Osteocyte (in vitro differentiated cells): ENCODE results near the gene UBASH3A. TPM values are rescaled to one million over a fixed set of nuclear protein-coding genes. Genes with fewer than 3 reads are reported as not detected.

Source experiments
- DNase-seq: peaks from one replicate; pipeline ENCODE4 v3.0.0; 2021; ENCODE audit warnings: mixed read lengths; ENCODE audit not compliant: unreplicated experiment; ENCODE audit errors: extremely low spot score
- H3K27ac Mint-ChIP-seq: one replicate; pipeline ENCODE4 v1.8.0; 2021; ENCODE audit warnings: mild to moderate bottlenecking, mixed read lengths; ENCODE audit not compliant: unreplicated experiment
- H3K27me3 Mint-ChIP-seq: one replicate; pipeline ENCODE4 v1.8.0; 2021; ENCODE audit warnings: mixed read lengths; ENCODE audit not compliant: unreplicated experiment
- H3K36me3 Mint-ChIP-seq: one replicate; pipeline ENCODE4 v1.8.0; 2021; ENCODE audit warnings: mixed read lengths; ENCODE audit not compliant: unreplicated experiment
- H3K4me1 Mint-ChIP-seq: one replicate; pipeline ENCODE4 v1.8.0; 2021; ENCODE audit warnings: mixed read lengths; ENCODE audit not compliant: unreplicated experiment
- H3K4me3 Mint-ChIP-seq: one replicate; pipeline ENCODE4 v1.8.0; 2021; ENCODE audit warnings: mild to moderate bottlenecking, moderate library complexity, mixed read lengths; ENCODE audit not compliant: unreplicated experiment
- H3K9me3 Mint-ChIP-seq: one replicate; pipeline ENCODE4 v1.8.0; 2021; ENCODE audit warnings: mixed read lengths; ENCODE audit not compliant: unreplicated experiment
- CTCF ChIP-seq: fragments of 200-600 bp; sonication (generic); IDR thresholded peaks from 2 replicates; pipeline ENCODE4 v1.5.0; 2021; ENCODE audit warnings: antibody characterized with exemption, mild to moderate bottlenecking, moderate library complexity
- total RNA-seq: library from RNA; stranded (reverse); gene quantifications from 2 replicates; pipeline ENCODE4 v1.2.1, GENCODE V29; 2021

Gene UBASH3A
- total RNA-seq, 1 donor from 2014 or later: not detected

- H3K9me3 Mint-ChIP-seq: no peaks in the 10 kb centered on the region
- peaks cover 35% of the 10 kb centered on the region for H3K4me1 Mint-ChIP-seq
- no peaks in the 10 kb centered on the region for H3K36me3 Mint-ChIP-seq
- H3K4me3 Mint-ChIP-seq: no peak within 1 kb of the TSS
- no peak for DNase-seq
- peak within 1 kb of the TSS; percentile 39 for H3K27ac Mint-ChIP-seq
- peaks cover 11% of the 10 kb centered on the region for H3K27me3 Mint-ChIP-seq
- no peak for TF ChIP-seq CTCF
Observed at GRCh38 chr21:42395905-42396651, 7.6 kb upstream of the UBASH3A start, which contains the start of gene TMPRSS3. Gene TMPRSS3 (minus strand): TSS chr21:42396052. CDS start chr21:42395417, 635 bp downstream.

- Mint-ChIP-seq H3K9me3 (no peaks in the 10 kb centered on the region), H3K36me3 (no peaks in the 10 kb centered on the region), H3K27ac (no peak overlapping the region), H3K4me1 (peaks cover 36% of the 10 kb centered on the region), H3K4me3 (no peak overlapping the region), H3K27me3 (peaks cover 14% of the 10 kb centered on the region)
- no peak for TF ChIP-seq CTCF
- DNase-seq: no peak
Observed at GRCh38 chr21:42396799-42397745, 6.6 kb upstream of the UBASH3A start.

GRCh38 chr21:42397746-42398394 is 5.8 kb upstream of the UBASH3A start:
- no peak overlapping the region for H3K4me3 Mint-ChIP-seq
- no peaks in the 10 kb centered on the region for H3K9me3 Mint-ChIP-seq
- no peaks in the 10 kb centered on the region for H3K36me3 Mint-ChIP-seq
- H3K27me3 Mint-ChIP-seq: peaks cover 16% of the 10 kb centered on the region
- no peak for DNase-seq
- peaks cover 30% of the 10 kb centered on the region for H3K4me1 Mint-ChIP-seq
- no peak overlapping the region for H3K27ac Mint-ChIP-seq
- TF ChIP-seq CTCF: no peak

GRCh38 chr21:42398436-42399028 is 5.2 kb upstream of the UBASH3A start:
- H3K4me1 Mint-ChIP-seq: peaks cover 25% of the 10 kb centered on the region
- TF ChIP-seq CTCF: no peak
- DNase-seq: no peak
- H3K27me3 Mint-ChIP-seq: peaks cover 16% of the 10 kb centered on the region
- H3K9me3 Mint-ChIP-seq: no peaks in the 10 kb centered on the region
- H3K27ac Mint-ChIP-seq: no peak overlapping the region
- no peak overlapping the region for H3K4me3 Mint-ChIP-seq
- no peaks in the 10 kb centered on the region for H3K36me3 Mint-ChIP-seq
